M059J (cell line): Measurements from ENCODE around the gene TDRD12. TPM values are rescaled to one million over a fixed set of nuclear protein-coding genes. Genes with fewer than 3 reads are reported as not detected.
"Not testable (repeated sequence)": the region's sequence is repeated elsewhere in the genome, so short reads cannot be mapped to it uniquely, and the experiment has no call there.

Experiments
- DNase-seq: peaks from one replicate; pipeline ENCODE4 v3.0.0-alpha.2; 2012; ENCODE audit warnings: low read depth
- total RNA-seq: library from RNA; depleted of rRNA; stranded (reverse); fragments of >200 nt; shearing (Covaris generic); gene quantifications from 2 replicates; pipeline ENCODE4 v1.2.3, GENCODE V29; 2014

Gene TDRD12
- total RNA-seq, 1 experiment from 2014 or later, result 0.05 TPM

DNA sequence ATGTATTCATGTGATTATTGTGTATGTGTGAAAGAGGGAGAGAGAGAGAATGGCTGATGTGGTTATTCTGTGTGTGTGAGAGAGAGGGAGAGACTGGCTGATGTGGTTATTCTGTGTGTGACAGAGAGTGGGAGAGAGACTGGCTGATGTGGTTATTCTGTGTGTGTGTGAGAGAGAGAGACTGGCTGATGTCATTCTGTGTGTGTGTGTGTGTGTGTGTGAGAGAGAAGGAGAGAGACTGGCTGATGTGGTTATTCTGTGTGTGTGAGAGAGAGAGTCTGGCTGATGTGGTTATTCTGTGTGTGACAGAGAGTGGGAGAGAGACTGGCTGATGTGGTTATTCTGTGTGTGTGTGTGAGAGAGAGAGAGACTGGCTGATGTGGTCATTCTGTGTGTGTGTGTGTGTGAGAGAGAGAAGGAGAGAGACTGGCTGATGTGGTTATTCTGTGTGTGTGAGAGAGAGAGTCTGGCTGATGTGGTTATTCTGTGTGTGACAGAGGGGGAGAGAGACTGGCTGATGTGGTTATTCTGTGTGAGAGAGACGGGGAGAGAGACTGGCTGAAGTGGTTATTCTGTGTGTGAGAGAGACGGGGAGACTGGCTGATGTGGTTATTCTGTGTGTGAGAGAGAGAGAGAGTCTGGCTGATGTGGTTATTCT, 26.2 kb downstream of the TDRD12 start:
- peak; percentile 17 for DNase-seq

DNA sequence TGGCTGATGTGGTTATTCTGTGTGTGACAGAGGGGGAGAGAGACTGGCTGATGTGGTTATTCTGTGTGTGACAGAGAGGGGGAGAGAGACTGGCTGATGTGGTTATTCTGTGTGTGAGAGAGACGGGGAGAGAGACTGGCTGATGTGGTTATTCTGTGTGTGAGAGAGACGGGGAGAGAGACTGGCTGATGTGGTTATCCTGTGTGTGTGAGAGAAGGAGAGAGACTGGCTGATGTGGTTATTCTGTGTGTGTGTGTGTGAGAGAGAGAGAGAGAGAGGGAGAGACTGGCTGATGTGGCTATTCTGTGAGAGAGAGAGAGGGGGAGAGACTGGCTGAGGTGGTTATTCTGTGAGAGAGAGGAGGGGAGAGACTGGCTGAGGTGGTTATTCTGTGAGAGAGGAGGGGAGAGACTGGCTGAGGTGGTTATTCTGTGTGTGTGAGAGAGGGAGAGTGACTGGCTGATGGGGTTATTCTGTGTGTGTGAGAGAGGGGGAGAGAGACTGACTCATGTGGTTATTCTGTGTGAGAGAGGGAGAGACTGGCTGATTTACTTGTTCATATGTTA, 27.1 kb downstream of the TDRD12 start:
- peak; percentile 43 for DNase-seq

DNA sequence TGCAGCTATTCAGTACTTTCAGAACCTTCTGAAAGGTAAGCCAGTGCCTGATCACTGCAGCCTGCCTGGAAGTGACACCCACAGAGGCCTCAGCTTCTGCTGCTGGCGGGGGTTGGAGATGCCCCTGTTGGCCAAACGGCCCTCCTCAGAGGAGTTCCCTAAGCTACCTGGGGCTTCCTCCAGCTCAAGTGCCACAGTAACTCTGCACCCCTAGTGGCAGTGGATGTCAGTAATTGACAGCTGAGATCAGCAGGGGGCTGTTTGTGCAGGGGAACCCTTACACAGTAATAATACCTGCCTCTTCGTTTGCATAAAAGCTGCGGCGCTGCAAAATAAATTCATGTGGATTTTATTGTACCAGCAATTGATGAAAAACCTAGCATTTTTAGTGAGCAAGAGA, 28.9 kb downstream of the TDRD12 start:
- no peak for DNase-seq

DNA sequence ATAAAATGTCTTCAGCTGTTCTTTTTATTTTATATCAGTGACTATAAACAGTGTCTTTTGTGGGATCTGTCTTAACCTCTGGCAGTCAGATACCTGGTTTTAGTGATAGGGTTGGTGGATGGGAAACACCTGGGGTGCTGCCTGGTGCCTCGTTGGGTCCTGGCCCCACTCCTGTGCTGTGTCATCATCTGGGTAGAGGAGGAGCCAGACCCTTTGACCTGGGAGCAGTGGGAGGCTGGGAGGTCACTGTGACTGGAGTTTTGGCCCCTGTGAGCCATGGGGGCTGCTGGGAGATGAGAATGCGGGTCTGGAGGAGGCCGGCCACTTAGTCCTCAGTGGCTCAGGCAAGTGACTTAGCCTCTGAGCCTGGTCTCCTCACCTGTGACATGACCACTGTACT, 29.4 kb downstream of the TDRD12 start:
- no peak for DNase-seq

DNA sequence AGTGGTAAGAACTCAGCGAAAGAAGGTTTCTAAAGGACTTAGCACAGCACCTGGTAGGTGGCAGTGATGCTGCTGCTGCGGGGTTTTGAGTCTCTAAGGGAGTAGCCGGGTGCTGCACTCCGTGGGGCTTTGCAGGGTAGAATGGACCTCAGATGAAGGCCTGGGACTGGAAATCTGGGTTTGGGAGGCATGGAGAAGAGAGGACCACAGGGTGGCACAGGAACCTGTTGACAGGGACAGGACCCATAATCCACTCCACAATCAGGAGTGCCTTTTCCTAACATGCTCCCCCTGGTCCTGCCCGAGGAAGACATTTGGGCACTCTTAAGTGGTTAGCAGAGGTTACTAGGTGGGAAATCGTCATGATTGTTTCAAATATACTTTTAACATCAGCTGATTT, 29.8 kb downstream of the TDRD12 start:
- no peak for DNase-seq

GRCh38 chr19:32750441-32751055, 31.0 kb downstream of the TDRD12 start:
- no peak for DNase-seq

DNA sequence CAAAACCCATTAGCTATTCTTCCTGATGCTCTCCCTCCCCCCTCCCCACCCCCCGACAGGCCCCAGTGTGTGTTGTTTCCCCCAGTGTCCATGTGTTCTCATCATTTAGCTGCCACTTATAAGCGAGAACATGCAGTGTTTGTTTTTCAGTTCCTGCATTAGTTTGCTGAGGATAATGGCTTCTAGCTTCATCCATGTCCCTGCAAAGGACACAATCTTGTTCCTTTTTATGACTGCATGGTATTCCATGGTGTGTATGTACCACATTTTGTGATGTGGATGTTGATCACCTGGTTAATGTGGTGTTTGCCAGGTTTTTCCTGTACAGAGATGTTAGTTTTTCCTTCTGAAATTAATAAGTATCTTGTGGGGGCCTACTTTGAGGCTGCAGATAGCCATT, 31.5 kb downstream of the TDRD12 start:
- no peak for DNase-seq

DNA sequence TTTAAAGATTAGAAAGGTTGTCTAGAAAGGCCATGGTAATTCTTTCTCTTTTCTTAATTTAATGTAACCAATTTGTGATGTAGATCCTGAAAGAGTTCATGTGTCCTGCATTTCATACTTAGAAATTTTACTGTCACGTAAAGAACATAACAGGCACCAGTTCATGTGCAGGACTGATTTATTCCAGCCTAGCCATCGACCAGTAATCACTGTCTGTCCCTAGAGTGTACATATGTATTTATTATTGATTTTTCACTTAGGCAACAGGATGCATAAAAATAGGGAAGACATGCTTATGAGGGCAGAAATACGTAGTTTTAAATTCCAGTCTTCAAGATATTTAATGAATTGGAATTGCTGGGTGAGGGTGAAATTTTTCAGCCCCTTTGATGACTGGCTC, 37.6 kb downstream of the TDRD12 start:
- no peak for DNase-seq

DNA sequence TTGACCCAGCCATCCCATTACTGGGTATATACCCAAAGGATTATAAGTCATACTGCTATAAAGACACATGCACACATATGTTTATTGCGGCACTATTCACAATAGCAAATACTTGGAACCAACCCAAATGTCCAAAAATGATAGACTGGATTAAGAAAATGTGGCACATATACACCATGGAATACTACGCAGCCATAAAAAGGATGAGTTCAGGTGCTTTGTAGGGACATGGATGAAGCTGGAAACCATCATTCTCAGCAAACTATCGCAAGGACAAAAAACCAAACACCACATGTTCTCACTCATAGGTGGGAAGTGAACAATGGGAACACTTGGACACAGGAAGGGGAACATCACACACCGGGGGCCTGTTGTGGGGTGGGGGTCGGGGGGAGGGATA, 45.8 kb downstream of the TDRD12 start:
- not testable (repeated sequence) for DNase-seq

- no peak for DNase-seq
Measured at GRCh38 chr19:32767951-32768679, 48.5 kb downstream of the TDRD12 start.

GRCh38 chr19:32771596-32771995, 52.0 kb downstream of the TDRD12 start:
- DNase-seq, result no peak

GRCh38 chr19:32773126-32773525, 53.6 kb downstream of the TDRD12 start:
- DNase-seq, result no peak

DNA sequence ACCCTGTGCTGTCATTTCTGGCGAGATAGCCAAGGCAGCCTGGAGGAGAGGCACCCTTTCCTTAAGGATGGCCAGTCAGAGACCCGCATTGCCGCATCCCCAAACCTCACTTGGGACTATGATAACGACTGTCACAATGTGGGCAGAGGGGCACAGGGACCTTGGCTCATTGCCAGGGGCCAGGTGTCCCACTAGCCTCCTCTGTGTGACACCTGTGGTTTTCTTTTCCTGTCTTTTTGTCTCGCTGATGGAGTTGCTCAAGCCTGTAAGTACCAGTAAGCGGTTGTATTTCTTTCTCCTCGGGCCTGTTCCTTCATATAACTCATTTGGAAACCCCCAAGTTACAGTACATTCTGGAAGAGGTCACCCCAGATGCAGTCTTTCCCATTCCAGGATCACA, 59.5 kb downstream of the TDRD12 start:
- no peak for DNase-seq

DNA sequence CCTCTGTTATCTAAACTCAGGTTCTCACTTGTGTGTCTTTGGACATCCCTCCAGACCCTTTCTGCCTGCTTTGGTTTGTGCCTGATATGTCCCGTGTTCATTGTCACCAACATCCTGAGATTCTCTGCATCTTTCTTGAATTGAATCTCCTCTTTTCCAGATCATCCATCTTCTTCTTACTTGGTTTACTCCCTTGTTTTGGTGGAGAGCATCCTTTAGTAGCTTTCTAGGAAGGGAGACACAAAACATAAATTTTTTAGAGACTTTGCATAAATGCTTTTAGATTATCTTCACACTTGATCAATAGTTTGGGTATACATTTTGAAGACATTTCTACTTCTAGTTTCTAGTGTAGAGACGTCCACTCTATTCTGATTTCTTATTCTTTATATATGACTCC, 61.7 kb downstream of the TDRD12 start:
- no peak for DNase-seq

DNA sequence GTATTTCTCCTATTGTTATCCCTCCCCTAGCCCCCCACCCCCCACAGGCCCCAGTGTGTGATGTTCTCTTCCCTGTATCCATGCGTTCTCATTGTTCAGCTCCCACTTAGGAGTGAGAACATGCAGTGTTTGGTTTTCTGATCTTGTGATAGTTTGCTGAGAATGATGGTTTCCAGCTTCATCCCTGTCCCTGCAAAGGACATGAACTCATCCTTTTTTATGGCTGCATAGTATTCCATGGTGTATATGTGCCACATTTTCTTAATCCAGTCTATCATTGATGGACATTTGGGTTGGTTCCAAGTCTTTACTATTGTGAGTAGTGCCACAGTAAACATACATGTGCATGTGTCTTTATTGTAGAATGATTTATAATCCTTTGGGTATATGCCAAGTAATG, 62.5 kb downstream of the TDRD12 start:
- DNase-seq, result not testable (repeated sequence)

DNA sequence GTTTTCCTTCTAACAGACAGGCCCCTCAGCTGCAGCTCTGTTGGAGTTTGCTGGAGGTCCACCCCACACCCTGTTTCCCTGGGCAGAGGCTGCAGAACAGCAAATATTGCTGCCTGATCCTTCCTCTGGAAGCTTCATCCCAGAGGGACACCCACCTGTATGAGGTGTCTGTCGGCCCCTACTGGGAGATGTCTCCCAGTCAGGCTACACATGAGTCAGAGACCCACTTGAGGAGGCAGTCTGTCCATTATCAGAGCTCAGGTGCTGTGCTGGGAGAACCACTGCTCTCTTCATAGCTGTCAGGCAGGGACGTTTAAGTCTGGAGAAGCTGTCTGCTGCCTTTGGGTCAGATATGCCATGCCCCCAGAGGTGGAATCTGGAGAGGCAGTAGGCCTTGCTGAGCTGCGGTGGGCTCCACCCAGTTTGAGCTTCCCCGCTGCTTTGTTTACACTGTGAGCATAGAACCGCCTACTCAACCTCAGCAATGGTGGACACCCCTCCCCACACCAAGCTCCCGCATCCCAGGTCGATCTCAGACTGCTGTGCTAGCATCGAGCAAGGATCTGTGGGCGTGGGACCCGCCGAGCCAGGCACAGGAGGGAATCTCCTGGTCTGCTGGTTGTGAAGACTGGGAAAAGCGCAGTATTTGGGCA, 67.7 kb downstream of the TDRD12 start:
- not testable (repeated sequence) for DNase-seq

DNA sequence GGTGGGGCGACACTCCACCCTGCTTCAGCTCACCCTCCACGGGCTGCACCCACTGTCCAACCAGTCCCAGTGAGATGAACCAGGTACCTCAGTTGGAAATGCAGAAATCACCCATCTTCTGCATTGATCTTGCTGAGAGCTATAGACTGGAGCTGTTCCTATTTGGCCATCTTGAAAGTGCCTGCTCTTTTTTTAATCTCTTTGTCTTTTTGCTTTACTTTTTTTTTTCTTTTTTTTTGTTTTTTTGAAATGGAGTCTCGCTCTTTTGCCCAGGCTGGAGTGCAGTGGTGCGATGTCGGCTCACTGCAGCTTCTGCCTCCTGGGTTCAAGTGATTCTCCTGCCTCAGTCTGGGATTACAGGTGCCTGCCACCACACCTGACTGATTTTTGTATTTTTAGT, 68.3 kb downstream of the TDRD12 start:
- DNase-seq, result not testable (repeated sequence)

DNA sequence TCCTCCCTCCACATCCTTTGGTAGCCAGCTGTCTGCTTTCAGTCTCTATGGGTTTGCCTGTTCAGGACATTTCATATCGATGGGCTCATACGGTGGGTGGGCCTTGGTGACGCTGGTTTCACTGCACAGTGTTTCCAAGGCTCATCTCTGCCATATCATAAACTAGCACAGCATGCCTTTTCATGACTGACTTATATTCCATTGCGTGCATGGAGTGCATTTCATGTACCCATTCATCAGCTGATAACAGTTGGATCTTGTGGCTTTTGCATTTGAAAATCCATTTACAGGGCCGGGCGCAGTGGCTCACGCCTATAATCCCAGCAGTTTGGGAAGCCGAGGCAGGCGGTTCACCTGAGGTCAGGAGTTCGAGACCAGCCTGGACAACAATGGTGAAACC, 69.9 kb downstream of the TDRD12 start:
- DNase-seq, result no peak

DNA sequence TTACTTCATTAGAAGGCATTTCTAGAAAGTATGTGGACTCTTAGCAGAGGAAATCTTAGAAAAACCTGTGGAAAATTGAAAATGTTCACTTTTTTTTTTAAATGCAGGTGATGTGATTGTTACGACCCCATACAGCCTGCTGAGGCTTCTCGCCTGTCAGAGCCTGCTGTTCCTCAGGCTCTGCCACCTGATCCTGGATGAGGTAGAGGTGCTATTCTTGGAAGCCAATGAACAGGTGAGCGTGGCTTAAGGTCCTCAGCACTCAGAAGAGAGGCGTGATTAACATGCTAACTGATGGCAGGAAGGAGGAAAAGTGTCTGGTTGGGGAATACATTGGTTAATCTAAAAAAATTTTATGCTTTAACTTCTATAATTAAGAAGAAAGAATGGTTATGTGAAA, 78.6 kb downstream of the TDRD12 start:
- no peak for DNase-seq

GRCh38 chr19:32800191-32800590, 80.6 kb downstream of the TDRD12 start:
- no peak for DNase-seq

DNA sequence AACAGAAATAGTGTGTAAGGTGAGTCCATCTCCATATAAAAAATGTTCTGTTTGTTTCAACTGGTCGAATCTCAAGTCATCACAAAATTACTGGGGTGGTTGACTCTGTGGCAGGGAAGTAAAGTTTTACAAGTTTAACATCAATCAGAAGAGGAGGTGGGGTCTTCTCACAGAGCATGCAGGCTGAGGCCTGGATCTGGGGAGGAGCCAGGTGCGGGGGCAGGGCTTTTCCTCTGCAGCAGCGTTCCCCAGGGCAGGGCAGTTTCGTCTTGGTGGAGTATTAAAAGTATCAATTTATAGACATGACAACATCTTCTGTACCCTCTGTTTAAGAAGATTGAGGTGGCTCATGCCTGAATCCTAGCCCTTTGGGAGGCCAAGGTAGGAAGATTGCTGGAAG, 81.2 kb downstream of the TDRD12 start:
- DNase-seq, result no peak

DNA sequence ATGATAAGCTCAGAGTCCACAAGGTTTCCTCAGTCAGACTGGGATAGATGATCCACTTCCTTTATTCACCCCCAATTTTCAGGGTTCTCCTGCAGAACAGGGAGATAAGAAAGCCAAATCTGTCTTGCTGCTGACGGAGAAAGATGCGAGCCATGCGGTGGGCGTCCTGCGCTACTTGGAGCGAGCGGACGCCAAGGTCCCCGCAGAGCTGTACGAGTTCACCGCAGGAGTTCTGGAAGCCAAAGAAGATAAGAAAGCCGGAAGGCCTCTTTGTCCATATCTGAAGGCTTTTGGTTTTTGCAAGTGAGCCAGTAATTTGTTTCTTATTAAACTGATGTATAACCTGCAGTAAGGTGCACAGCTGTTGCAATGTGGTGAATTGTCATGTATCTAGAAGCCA, 83.3 kb downstream of the TDRD12 start:
- DNase-seq, result no peak
